Chondrocyte (in vitro differentiated cells): Measurements from ENCODE around the gene HFE. TPM values are rescaled to one million over a fixed set of nuclear protein-coding genes. Genes with fewer than 3 reads are reported as not detected.

Experiments
- DNase-seq: peaks from one replicate; pipeline ENCODE4 v3.0.0; 2021; ENCODE audit warnings: mixed read lengths, low spot score
- H3K27ac Mint-ChIP-seq: one replicate; pipeline ENCODE4 v1.8.0; 2021; ENCODE audit warnings: mild to moderate bottlenecking, moderate library complexity, mixed read lengths; ENCODE audit not compliant: unreplicated experiment
- H3K27me3 Mint-ChIP-seq: 2 replicates; pipeline ENCODE4 v1.8.0; 2021; ENCODE audit warnings: low read depth, mixed read lengths
- H3K36me3 Mint-ChIP-seq: 2 replicates; pipeline ENCODE4 v1.8.0; 2021; ENCODE audit warnings: low read depth, mixed read lengths
- H3K4me1 Mint-ChIP-seq: 2 replicates; pipeline ENCODE4 v1.8.0; 2021; ENCODE audit warnings: low read depth, mild to moderate bottlenecking, mixed read lengths
- H3K4me3 Mint-ChIP-seq: one replicate; pipeline ENCODE4 v1.8.0; 2021; ENCODE audit warnings: mild to moderate bottlenecking, moderate library complexity, mixed read lengths; ENCODE audit not compliant: unreplicated experiment
- H3K9me3 Mint-ChIP-seq: 2 replicates; pipeline ENCODE4 v1.8.0; 2021; ENCODE audit warnings: low read depth, mixed read lengths
- CTCF ChIP-seq: fragments of 200-600 bp; sonication (generic); IDR thresholded peaks from 2 replicates; pipeline ENCODE4 v1.5.0; 2021; ENCODE audit warnings: antibody characterized with exemption, mild to moderate bottlenecking, moderate library complexity
- total RNA-seq: library from RNA; stranded (reverse); gene quantifications from 3 replicates; pipeline ENCODE4 v1.2.1, GENCODE V29; 2021

The HFE gene
- total RNA-seq, 1 donor from 2014 or later = 6.1 TPM

- Mint-ChIP-seq H3K9me3 (no peaks in the 10 kb centered on the region), H3K4me1 (peaks cover 13% of the 10 kb centered on the region), H3K27ac (peak overlapping the region; percentile 98), H3K27me3 (no peaks in the 10 kb centered on the region), H3K36me3 (peaks cover 2% of the 10 kb centered on the region), H3K4me3 (peak overlapping the region; percentile 84)
- TF ChIP-seq CTCF = no peak
- no peak for DNase-seq
Observed at GRCh38 chr6:26088344-26088743, 1.1 kb downstream of the HFE start.

DNA sequence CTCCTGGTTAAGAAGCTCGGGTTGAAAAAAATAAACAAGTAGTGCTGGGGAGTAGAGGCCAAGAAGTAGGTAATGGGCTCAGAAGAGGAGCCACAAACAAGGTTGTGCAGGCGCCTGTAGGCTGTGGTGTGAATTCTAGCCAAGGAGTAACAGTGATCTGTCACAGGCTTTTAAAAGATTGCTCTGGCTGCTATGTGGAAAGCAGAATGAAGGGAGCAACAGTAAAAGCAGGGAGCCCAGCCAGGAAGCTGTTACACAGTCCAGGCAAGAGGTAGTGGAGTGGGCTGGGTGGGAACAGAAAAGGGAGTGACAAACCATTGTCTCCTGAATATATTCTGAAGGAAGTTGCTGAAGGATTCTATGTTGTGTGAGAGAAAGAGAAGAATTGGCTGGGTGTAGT, 2.0 kb downstream of the HFE start:
- H3K4me1 Mint-ChIP-seq = peaks cover 13% of the 10 kb centered on the region
- no peak for TF ChIP-seq CTCF
- H3K9me3 Mint-ChIP-seq = no peaks in the 10 kb centered on the region
- DNase-seq = no peak
- no peak overlapping the region for H3K4me3 Mint-ChIP-seq
- H3K36me3 Mint-ChIP-seq = peaks cover 2% of the 10 kb centered on the region
- H3K27me3 Mint-ChIP-seq = no peaks in the 10 kb centered on the region
- H3K27ac Mint-ChIP-seq = no peak overlapping the region

DNA sequence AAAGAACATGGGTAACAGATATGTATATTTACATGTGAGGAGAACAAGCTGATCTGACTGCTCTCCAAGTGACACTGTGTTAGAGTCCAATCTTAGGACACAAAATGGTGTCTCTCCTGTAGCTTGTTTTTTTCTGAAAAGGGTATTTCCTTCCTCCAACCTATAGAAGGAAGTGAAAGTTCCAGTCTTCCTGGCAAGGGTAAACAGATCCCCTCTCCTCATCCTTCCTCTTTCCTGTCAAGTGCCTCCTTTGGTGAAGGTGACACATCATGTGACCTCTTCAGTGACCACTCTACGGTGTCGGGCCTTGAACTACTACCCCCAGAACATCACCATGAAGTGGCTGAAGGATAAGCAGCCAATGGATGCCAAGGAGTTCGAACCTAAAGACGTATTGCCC, 5.2 kb downstream of the HFE start:
- no peaks in the 10 kb centered on the region for H3K27me3 Mint-ChIP-seq
- no peaks in the 10 kb centered on the region for H3K9me3 Mint-ChIP-seq
- TF ChIP-seq CTCF = no peak
- H3K4me1 Mint-ChIP-seq = peaks cover 13% of the 10 kb centered on the region
- no peak overlapping the region for H3K27ac Mint-ChIP-seq
- H3K4me3 Mint-ChIP-seq = no peak overlapping the region
- no peak for DNase-seq
- H3K36me3 Mint-ChIP-seq = peaks cover 2% of the 10 kb centered on the region

GRCh38 chr6:26094036-26094435, 6.8 kb downstream of the HFE start:
- H3K4me3 Mint-ChIP-seq = no peak overlapping the region
- no peaks in the 10 kb centered on the region for H3K9me3 Mint-ChIP-seq
- H3K27ac Mint-ChIP-seq = no peak overlapping the region
- H3K27me3 Mint-ChIP-seq = no peaks in the 10 kb centered on the region
- H3K36me3 Mint-ChIP-seq = peaks cover 2% of the 10 kb centered on the region
- H3K4me1 Mint-ChIP-seq = no peaks in the 10 kb centered on the region
- no peak for TF ChIP-seq CTCF
- DNase-seq = no peak

GRCh38 chr6:26097268-26097875, 10.1 kb downstream of the HFE start:
- no peak overlapping the region for H3K27ac Mint-ChIP-seq
- H3K4me3 Mint-ChIP-seq = no peak overlapping the region

More at GRCh38 chr6:26097268-26097875, 10.1 kb downstream of the HFE start:
- no peak for DNase-seq
- Mint-ChIP-seq H3K4me1 (peaks cover 4% of the 10 kb centered on the region), H3K9me3 (no peaks in the 10 kb centered on the region), H3K27me3 (no peaks in the 10 kb centered on the region), H3K36me3 (no peaks in the 10 kb centered on the region)
- peak; percentile 95 for TF ChIP-seq CTCF
